Coronary artery (tissue), 2 donors: Measurements from ENCODE around the gene BBIP1.
A peak's percentile ranks its signal among the peaks of the same experiment; 100 is the strongest.

ENCODE experiments used
- DNase-seq: peaks from one replicate; pipeline ENCODE4 v3.0.0-alpha.2; 2017; ENCODE audit warnings: low spot score
- H3K27ac ChIP-seq, 2 donors: fragments of 200-600 bp; sonication (generic); one replicate each; pipeline ENCODE4 v1.5.1; 2016 to 2019
- H3K4me3 ChIP-seq: fragments of 200-600 bp; sonication (generic); 2 replicates; pipeline ENCODE4 v1.5.1; 2016; ENCODE audit warnings: mild to moderate bottlenecking, moderate library complexity
- CTCF ChIP-seq: fragments of 200-600 bp; sonication (generic); IDR thresholded peaks from one replicate; pipeline ENCODE4 v1.5.1; 2019; ENCODE audit warnings: antibody characterized with exemption

Gene BBIP1

DNA sequence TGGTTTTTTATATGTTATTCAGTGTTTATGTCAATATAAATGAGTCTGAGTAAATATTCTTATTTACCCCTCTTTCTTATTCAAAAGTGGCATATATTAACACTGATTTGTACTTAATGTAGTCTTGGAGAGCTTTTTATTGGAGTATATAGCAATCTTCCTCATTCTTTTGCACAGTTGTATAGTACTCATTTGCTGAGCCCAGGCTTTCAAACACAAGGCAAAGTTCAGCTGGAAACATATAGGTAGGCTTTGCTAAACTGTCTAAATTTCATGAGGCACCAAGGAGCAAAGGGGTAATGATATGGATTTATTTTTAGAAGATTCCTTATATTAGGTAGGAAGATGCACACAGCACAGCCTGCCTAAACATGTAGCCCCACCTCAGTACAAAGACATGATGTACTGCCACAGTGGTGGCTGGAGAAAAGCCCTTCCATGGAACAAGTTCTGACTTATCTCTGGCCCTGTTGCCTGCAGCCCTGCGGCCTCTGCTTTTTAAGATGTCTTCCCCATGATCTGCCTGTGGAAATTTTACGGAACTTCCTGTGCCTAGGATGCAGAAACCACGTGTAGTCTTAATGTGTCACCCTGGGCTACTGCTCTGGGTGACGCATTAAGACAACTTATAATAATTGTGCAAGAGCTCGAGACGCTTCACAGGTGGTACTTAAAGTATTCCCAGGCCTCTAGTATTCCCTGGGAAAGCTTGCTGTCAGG, 56.9 kb downstream of the BBIP1 start:
- DNase-seq, result no peak
- TF ChIP-seq CTCF, result no peak
- Histone ChIP-seq H3K27ac (peak overlapping the region in 1 of 2 donors; percentile 74), H3K4me3 (no peak overlapping the region)

- Histone ChIP-seq H3K27ac (peak overlapping the region in 1 of 2 donors; percentile 83), H3K4me3 (no peak overlapping the region)
- DNase-seq, result no peak
- TF ChIP-seq CTCF, result no peak
Observed at GRCh38 chr10:110861476-110861875, 57.5 kb downstream of the BBIP1 start.

GRCh38 chr10:110860576-110861241, 58.3 kb downstream of the BBIP1 start:
- H3K4me3 ChIP-seq, result no peak overlapping the region
- DNase-seq, result no peak
- no peak for TF ChIP-seq CTCF
- H3K27ac ChIP-seq, result peak overlapping the region; percentile 29 to 83

GRCh38 chr10:110859973-110860376, 59.0 kb downstream of the BBIP1 start:
- H3K4me3 ChIP-seq, result no peak overlapping the region
- DNase-seq, result no peak
- H3K27ac ChIP-seq, result peak overlapping the region; percentile 12 to 83
- no peak for TF ChIP-seq CTCF

- H3K4me3 ChIP-seq, result no peak overlapping the region
Observed at GRCh38 chr10:110859206-110859972, 59.6 kb downstream of the BBIP1 start.

DNA sequence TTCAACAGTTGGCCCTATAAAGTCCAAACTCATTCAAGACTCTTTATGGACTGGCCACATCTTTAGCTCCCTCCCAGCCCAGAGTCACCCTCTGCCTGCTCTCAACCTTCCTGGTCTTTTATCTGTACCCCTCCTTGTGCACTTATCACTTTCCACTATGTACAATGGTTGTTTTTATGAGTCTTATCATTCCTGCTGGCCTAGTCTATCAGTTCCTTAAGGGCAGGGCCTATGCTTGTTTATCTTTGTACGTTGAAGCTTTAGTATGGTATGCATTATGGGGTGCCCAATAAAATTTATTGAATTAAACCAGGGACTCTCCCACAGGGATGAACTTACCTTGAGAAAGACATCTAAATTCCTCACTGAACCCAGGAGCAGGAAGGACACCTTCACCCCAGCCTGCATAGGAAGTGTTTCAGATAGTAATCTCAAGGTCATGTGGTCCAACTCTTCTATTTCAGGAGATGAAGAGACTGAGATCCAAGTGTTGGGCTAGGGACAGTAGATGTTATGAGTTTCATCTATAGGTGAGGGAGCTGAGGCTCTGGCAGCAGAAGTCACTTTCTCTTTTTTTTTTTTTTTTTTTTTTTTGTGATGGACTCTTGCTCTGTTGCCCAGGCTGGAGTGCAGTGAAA, 60.6 kb downstream of the BBIP1 start:
- no peak for DNase-seq
- Histone ChIP-seq H3K27ac (peak overlapping the region in 1 of 2 donors; percentile 83), H3K4me3 (no peak overlapping the region)
- TF ChIP-seq CTCF, result no peak

More at GRCh38 chr10:110859206-110859972, 59.6 kb downstream of the BBIP1 start:
- peak overlapping the region; percentile 12 to 83 for H3K27ac ChIP-seq
- TF ChIP-seq CTCF, result no peak
- DNase-seq, result no peak
